GM12891 (cell line): Measurements from ENCODE around the gene VSIG10L2.

Experiments used
- POLR2A ChIP-seq: IDR thresholded peaks from 2 replicates; pipeline ENCODE4 v1.6.1; 2011; ENCODE audit warnings: low read depth, low read length, control low read depth
- TAF1 ChIP-seq: IDR thresholded peaks from 2 replicates; pipeline ENCODE4 v1.6.1; 2011; ENCODE audit warnings: low read depth, low read length, control low read depth

GRCh38 chr11:125938418-125938817 is 7.4 kb upstream of the VSIG10L2 start:
- no peak for TF ChIP-seq POLR2A
- no peak for TF ChIP-seq TAF1
